Gastrocnemius medialis (tissue), 4 donors: Measurements from ENCODE around the gene APELA. TPM values are rescaled to one million over a fixed set of nuclear protein-coding genes. Genes with fewer than 3 reads are reported as not detected.

ENCODE experiments used
- ATAC-seq, 2 donors: fragments of 150-250 bp; one replicate each; pipeline ENCODE4 v1.9.1; 2016
- DNase-seq, 2 donors: peaks; one replicate each; pipeline ENCODE4 v3.0.0-alpha.2; 2019
- H3K27ac ChIP-seq, 4 donors: fragments of 200-600 bp; sonication (generic); 1 replicate in 1 of 4; 2 replicates in 3 of 4; pipeline ENCODE4 v1.5.1; 2016 to 2018; ENCODE audit warnings: mild to moderate bottlenecking in 2 of 4, moderate library complexity in 1 of 4
- H3K27me3 ChIP-seq, 3 donors: fragments of 200-600 bp; sonication (generic) in 2 of 3; 1 replicate in 1 of 3; 2 replicates in 2 of 3; pipeline versions ENCODE4 v1.5.1 to v1.6.0; 2016 to 2019; ENCODE audit warnings: mild to moderate bottlenecking in 1 of 3, moderate library complexity in 1 of 3
- H3K36me3 ChIP-seq, 2 donors: fragments of 200-600 bp; sonication (generic) in 1 of 2; one replicate each; pipeline ENCODE4 v1.5.1; 2017 to 2018
- H3K4me1 ChIP-seq, 2 donors: fragments of 200-600 bp; sonication (generic) in 1 of 2; one replicate each; pipeline ENCODE4 v1.5.1; 2016 to 2017; ENCODE audit warnings: mild to moderate bottlenecking in 2 of 2
- H3K4me3 ChIP-seq, 4 donors: fragments of 200-600 bp; sonication (generic) in 3 of 4; 1 replicate in 1 of 4; 2 replicates in 3 of 4; pipeline ENCODE4 v1.5.1; 2016 to 2019; ENCODE audit warnings: mild to moderate bottlenecking in 2 of 4
- H3K9me3 ChIP-seq, 3 donors: fragments of 200-600 bp; sonication (generic) in 2 of 3; 1 replicate in 1 of 3; 2 replicates in 2 of 3; pipeline ENCODE4 v1.5.1; 2016 to 2019
- CTCF ChIP-seq, 5 experiments: fragments of 450-650 bp in 3 of 5; fragments of 200-600 bp in 2 of 5; sonication (generic) in 2 of 5; IDR thresholded peaks in 4 of 5; conservative IDR thresholded peaks in 1 of 5; 1 replicate in 4 of 5; 2 replicates in 1 of 5; pipeline ENCODE4 v1.5.1; 2016 to 2019; ENCODE audit warnings: antibody characterized with exemption in 5 of 5, mild to moderate bottlenecking in 3 of 5, moderate library complexity in 3 of 5
- POLR2A ChIP-seq, 2 donors: fragments of 450-650 bp; IDR thresholded peaks; one replicate each; pipeline ENCODE4 v1.6.1; 2017; ENCODE audit warnings: antibody characterized with exemption in 2 of 2, mild to moderate bottlenecking in 2 of 2, moderate library complexity in 2 of 2
- in situ Hi-C, 4 donors: fragments of 200-750 bp; cut with MboI; loops; one replicate each; pipeline versions ENCODE4 v1.15.0 to v1.8.0; 2017; ENCODE audit warnings: low sequenced_read_pairs in 4 of 4
- intact Hi-C: fragments of 100-400 bp; cut with DNase I; formaldehyde crosslinking; loops from one replicate; pipeline ENCODE4 v1.15.1; 2023; ENCODE audit warnings: low total_unique reads
- total RNA-seq, 4 donors: library from RNA; depleted of rRNA; stranded (reverse); fragments of >200 nt; gene quantifications; one replicate each; pipeline versions ENCODE4 v1.1.0 to v1.2.3, GENCODE V29; 2016

APELA gene
- total RNA-seq, 4 donors from 2014 or later = not detected

- intact Hi-C loops (no loop called here), in situ Hi-C loops (no loop called here)
- Histone ChIP-seq H3K36me3 (no peaks in the 10 kb centered on the region), H3K27me3 (no peaks in the 10 kb centered on the region), H3K4me1 (no peaks in the 10 kb centered on the region), H3K9me3 (no peaks in the 10 kb centered on the region), H3K27ac (no peak overlapping the region), H3K4me3 (no peak overlapping the region)
- no peak for TF ChIP-seq CTCF (IDR thresholded peaks at IDR 0.05 in 4 of 5, conservative IDR thresholded peaks at IDR 0.05 in 1 of 5)
- no peak for TF ChIP-seq POLR2A (IDR thresholded peaks at IDR 0.05)
- DNase-seq (no peak), ATAC-seq (no peak)
Observed at GRCh38 chr4:164872481-164872880, 4.5 kb upstream of the APELA start.

GRCh38 chr4:164874789-164875188 is 2.2 kb upstream of the APELA start:
- ATAC-seq (no peak), DNase-seq (no peak)
- Histone ChIP-seq H3K4me3 (no peak overlapping the region), H3K4me1 (no peaks in the 10 kb centered on the region), H3K9me3 (no peaks in the 10 kb centered on the region), H3K27me3 (no peaks in the 10 kb centered on the region), H3K27ac (no peak overlapping the region), H3K36me3 (no peaks in the 10 kb centered on the region)
- in situ Hi-C loops = no loop called here
- intact Hi-C loops = no loop called here
- TF ChIP-seq POLR2A (IDR thresholded peaks at IDR 0.05) = no peak
- no peak for TF ChIP-seq CTCF (IDR thresholded peaks at IDR 0.05 in 4 of 5, conservative IDR thresholded peaks at IDR 0.05 in 1 of 5)

- intact Hi-C loops = no loop called here
- no peak for DNase-seq
Observed at GRCh38 chr4:164880489-164881262, 3.7 kb downstream of the APELA start.

GRCh38 chr4:164888096-164888715 is 11.2 kb downstream of the APELA start:
- no peak for TF ChIP-seq CTCF (IDR thresholded peaks at IDR 0.05 in 4 of 5, conservative IDR thresholded peaks at IDR 0.05 in 1 of 5)
- TF ChIP-seq POLR2A (IDR thresholded peaks at IDR 0.05) = no peak
- Histone ChIP-seq H3K27me3 (no peaks in the 10 kb centered on the region), H3K36me3 (no peaks in the 10 kb centered on the region), H3K4me1 (no peaks in the 10 kb centered on the region), H3K4me3 (no peak overlapping the region), H3K27ac (no peak overlapping the region), H3K9me3 (no peaks in the 10 kb centered on the region)
- intact Hi-C loops (no loop called here), in situ Hi-C loops (no loop called here)
- ATAC-seq (no peak), DNase-seq (no peak)

More at GRCh38 chr4:164880489-164881262, 3.7 kb downstream of the APELA start:
- H3K27me3 ChIP-seq = no peaks in the 10 kb centered on the region
- H3K4me3 ChIP-seq = no peak overlapping the region
- H3K27ac ChIP-seq = no peak overlapping the region
- in situ Hi-C loops = no loop called here
- H3K36me3 ChIP-seq = no peaks in the 10 kb centered on the region
- ATAC-seq = no peak
- no peaks in the 10 kb centered on the region for H3K4me1 ChIP-seq
- no peaks in the 10 kb centered on the region for H3K9me3 ChIP-seq
- TF ChIP-seq POLR2A (IDR thresholded peaks at IDR 0.05) (no peak), CTCF (IDR thresholded peaks at IDR 0.05 in 4 of 5, conservative IDR thresholded peaks at IDR 0.05 in 1 of 5) (no peak)
